Right lobe of liver (tissue), 6 donors: ENCODE data around the gene NUTM2F. TPM values are rescaled to one million over a fixed set of nuclear protein-coding genes. Genes with fewer than 3 reads are reported as not detected.

Experiments used
- ATAC-seq, 4 donors: fragments of 200-7000 bp; cut with Tn5 transposase; one replicate each; pipeline ENCODE4 v1.9.1; 2020; ENCODE audit warnings: mild to moderate bottlenecking in 4 of 4, moderate library complexity in 4 of 4
- DNase-seq, 3 donors: peaks; one replicate each; pipeline ENCODE4 v3.0.0-alpha.2; 2020
- H3K27ac ChIP-seq, 3 donors: fragments of 200-600 bp; one replicate each; pipeline ENCODE4 v1.8.0; 2022
- H3K27me3 ChIP-seq, 2 donors: fragments of 200-600 bp; one replicate each; pipeline ENCODE4 v1.8.0; 2022
- H3K36me3 ChIP-seq, 4 donors: fragments of 200-600 bp; sonication (generic) in 1 of 4; one replicate each; pipeline versions ENCODE4 v1.5.1 to v1.8.0; 2017 to 2022; ENCODE audit warnings: control low read depth in 1 of 4
- H3K4me1 ChIP-seq, 4 donors: fragments of 200-600 bp; sonication (generic) in 1 of 4; one replicate each; pipeline versions ENCODE4 v1.5.1 to v1.8.0; 2017 to 2022; ENCODE audit warnings: control low read depth in 1 of 4
- H3K4me3 ChIP-seq, 3 donors: fragments of 200-600 bp; one replicate each; pipeline ENCODE4 v1.8.0; 2022
- H3K9me3 ChIP-seq, 4 donors: fragments of 200-600 bp; sonication (generic) in 1 of 4; one replicate each; pipeline versions ENCODE4 v1.5.1 to v1.8.0; 2017 to 2022; ENCODE audit warnings: control low read depth in 1 of 4
- POLR2A ChIP-seq: fragments of 450-650 bp; IDR thresholded peaks from one replicate; pipeline ENCODE4 v1.6.1; 2017; ENCODE audit warnings: antibody characterized with exemption, mild to moderate bottlenecking
- WGBS: methylation state at CpG from one replicate; pipeline ENCODE4 v1.1.6; 2018; ENCODE audit warnings: low coverage, low lambda C conversion rate; ENCODE audit not compliant: insufficient coverage; ENCODE audit errors: missing lambda C conversion rate; 5-methylcytosine and 5-hydroxymethylcytosine counted together
- intact Hi-C, 2 donors: fragments of 100-400 bp; cut with DNase I; formaldehyde crosslinking; loops; one replicate each; pipeline versions ENCODE4 v1.11.2 to v1.14.1; 2022
- total RNA-seq, 6 experiments: library from RNA; depleted of rRNA in 2 of 6; stranded (reverse); fragments of >200 nt in 2 of 6; fragmentation: NEBNext Ultra II Directional in 3 of 6; extraction: Animal tissue kit (Norgen Biotek cat#: 25700) in 3 of 6; gene quantifications; one replicate each; pipeline versions ENCODE4 v1.1.0 to v1.2.4, GENCODE V29; 2016 to 2023
- TF ChIP-seq, protein P1 (sequence below), 4 donors: fragments of 200-600 bp in 3 of 4; fragments of 450-650 bp in 1 of 4; IDR thresholded peaks; one replicate each; pipeline versions ENCODE4 v1.5.1 to v1.8.0; 2016 to 2022; ENCODE audit warnings: antibody characterized with exemption in 4 of 4, mild to moderate bottlenecking in 2 of 4
- donor health status: DM: no; HTN: yes; CAD: no.
- donor health status: DM: no; HTN: no; CAD: no.
- donor health status: DM: no; HTN: no; CAD: no.
- donor health status: DM: no; HTN: yes; CAD: no.
- donor health status: DM: no; HTN: yes; CAD: no.

The NUTM2F gene
- total RNA-seq, 6 experiments from 2014 or later, result 0.12 TPM; not detected in 5

GRCh38 chr9:94303321-94303720, 25.1 kb downstream of the NUTM2F start:
- no peak overlapping the region for H3K4me3 ChIP-seq
- intact Hi-C loops, result no loop called here
- DNase-seq, result no peak
- no peaks in the 10 kb centered on the region for H3K9me3 ChIP-seq
- TF ChIP-seq POLR2A, result no peak
- TF ChIP-seq, protein P1, sequence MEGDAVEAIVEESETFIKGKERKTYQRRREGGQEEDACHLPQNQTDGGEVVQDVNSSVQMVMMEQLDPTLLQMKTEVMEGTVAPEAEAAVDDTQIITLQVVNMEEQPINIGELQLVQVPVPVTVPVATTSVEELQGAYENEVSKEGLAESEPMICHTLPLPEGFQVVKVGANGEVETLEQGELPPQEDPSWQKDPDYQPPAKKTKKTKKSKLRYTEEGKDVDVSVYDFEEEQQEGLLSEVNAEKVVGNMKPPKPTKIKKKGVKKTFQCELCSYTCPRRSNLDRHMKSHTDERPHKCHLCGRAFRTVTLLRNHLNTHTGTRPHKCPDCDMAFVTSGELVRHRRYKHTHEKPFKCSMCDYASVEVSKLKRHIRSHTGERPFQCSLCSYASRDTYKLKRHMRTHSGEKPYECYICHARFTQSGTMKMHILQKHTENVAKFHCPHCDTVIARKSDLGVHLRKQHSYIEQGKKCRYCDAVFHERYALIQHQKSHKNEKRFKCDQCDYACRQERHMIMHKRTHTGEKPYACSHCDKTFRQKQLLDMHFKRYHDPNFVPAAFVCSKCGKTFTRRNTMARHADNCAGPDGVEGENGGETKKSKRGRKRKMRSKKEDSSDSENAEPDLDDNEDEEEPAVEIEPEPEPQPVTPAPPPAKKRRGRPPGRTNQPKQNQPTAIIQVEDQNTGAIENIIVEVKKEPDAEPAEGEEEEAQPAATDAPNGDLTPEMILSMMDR (IDR thresholded peaks at IDR 0.05), result no peak
- no peak overlapping the region for H3K27ac ChIP-seq
- no peaks in the 10 kb centered on the region for H3K36me3 ChIP-seq
- no peak for ATAC-seq
- no peaks in the 10 kb centered on the region for H3K4me1 ChIP-seq
- no peaks in the 10 kb centered on the region for H3K27me3 ChIP-seq

GRCh38 chr9:94302426-94302825, 26.0 kb downstream of the NUTM2F start:
- H3K27ac ChIP-seq, result no peak overlapping the region
- WGBS, result 96% methylated on average over 3 of the region's 4 CpGs
- no peaks in the 10 kb centered on the region for H3K36me3 ChIP-seq

DNA sequence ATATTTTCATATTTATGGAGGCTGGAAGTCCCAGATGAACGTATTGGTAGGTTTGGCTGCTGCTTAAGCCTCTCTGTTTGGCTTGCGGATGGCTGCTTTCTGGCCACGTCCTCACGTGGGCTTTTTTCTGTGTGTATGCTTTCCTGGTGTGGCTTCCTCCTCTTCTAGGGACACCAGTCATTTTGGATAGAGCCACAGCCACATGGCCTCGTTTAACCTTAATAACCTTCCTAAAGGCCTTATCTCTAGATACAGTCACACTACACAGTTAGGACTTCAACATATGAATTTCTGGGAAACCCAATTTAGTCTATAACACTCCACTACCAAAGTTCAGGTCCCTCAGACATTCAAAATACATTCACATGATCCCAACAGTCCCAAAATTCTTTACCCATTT, 26.9 kb downstream of the NUTM2F start:
- TF ChIP-seq, protein P1 (IDR thresholded peaks at IDR 0.05), result no peak
- no peak for TF ChIP-seq POLR2A

More at GRCh38 chr9:94302426-94302825, 26.0 kb downstream of the NUTM2F start:
- TF ChIP-seq, protein P1 (IDR thresholded peaks at IDR 0.05), result no peak
- no peak for TF ChIP-seq POLR2A
- H3K4me3 ChIP-seq, result no peak overlapping the region
- DNase-seq (no peak), ATAC-seq (no peak)
- H3K4me1 ChIP-seq, result no peaks in the 10 kb centered on the region
- H3K27me3 ChIP-seq, result no peaks in the 10 kb centered on the region
- intact Hi-C loops, result no loop called here
- no peaks in the 10 kb centered on the region for H3K9me3 ChIP-seq

GRCh38 chr9:94300470-94301301, 27.8 kb downstream of the NUTM2F start:
- no peak overlapping the region for H3K4me3 ChIP-seq
- intact Hi-C loops, result no loop called here
- peaks cover 0 to under 1% (median 0%) of the 10 kb centered on the region in 4 donors for H3K36me3 ChIP-seq
- ATAC-seq (peak in 1 of 4 donors; percentile 38), DNase-seq (no peak)
- H3K27me3 ChIP-seq, result no peaks in the 10 kb centered on the region
- no peaks in the 10 kb centered on the region for H3K4me1 ChIP-seq
- no peak overlapping the region for H3K27ac ChIP-seq
- H3K9me3 ChIP-seq, result no peaks in the 10 kb centered on the region
- TF ChIP-seq, protein P1 (IDR thresholded peaks at IDR 0.05), result no peak
- TF ChIP-seq POLR2A, result no peak
- 85% methylated on average over 4 of the region's 20 CpGs for WGBS

More for the DNA sequence above, 26.9 kb downstream of the NUTM2F start:
- Histone ChIP-seq H3K9me3 (no peaks in the 10 kb centered on the region), H3K4me1 (no peaks in the 10 kb centered on the region), H3K27ac (no peak overlapping the region), H3K36me3 (no peaks in the 10 kb centered on the region), H3K4me3 (no peak overlapping the region), H3K27me3 (no peaks in the 10 kb centered on the region)
- DNase-seq (no peak), ATAC-seq (no peak)
- 82% methylated on average over 5 of the region's 5 CpGs for WGBS
- intact Hi-C loops, result no loop called here
